ENCODE measurements around the gene TSPAN31. TPM values are rescaled to one million over a fixed set of nuclear protein-coding genes. Genes with fewer than 3 reads are reported as not detected.

Gene TSPAN31
- polyA plus RNA-seq, 2 of the 4 experiments (the other 2 are of a cell fraction) = 20.6 to 51.9 TPM

DNA sequence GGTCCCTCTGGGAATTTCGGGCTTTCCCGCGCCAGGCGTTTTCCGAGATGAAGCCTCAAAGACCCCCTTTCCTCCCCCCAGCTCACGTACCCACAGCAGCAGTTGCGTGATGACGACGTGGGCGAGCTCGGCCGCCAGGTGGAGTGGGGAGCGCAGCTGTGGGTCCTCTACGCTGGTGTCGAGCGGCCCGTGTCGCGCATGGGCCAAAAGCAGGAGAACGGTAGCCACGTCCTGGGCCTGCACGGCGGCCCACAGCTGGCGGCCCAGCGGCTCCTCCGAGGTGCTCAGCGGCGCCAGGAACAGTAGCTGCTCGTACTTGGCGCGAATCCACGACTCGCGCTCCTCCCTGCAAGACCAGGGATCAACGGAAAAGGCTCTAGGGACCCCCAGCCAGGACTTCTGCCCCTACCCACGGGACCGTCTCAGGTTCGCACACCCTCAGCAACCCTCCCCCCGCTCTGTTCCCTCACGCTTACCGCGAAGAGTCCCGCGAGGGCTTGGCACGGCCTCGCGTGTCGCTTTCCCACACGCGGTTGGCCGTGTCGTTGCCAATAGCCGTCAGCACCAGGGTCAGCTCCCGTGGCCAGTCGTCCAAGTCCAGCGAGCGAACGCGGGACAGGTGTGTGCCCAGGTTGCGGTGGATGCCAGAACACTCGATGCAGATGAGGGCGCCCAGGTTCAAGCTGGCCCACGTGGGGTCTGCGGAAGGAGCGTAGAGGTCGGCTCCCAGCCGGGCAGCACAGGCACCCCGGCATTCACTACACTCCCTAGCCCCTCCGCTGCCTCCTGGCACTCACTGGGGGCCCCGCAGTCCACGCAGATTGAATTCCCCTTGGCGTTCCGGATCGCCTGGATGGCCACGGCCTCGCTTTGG lies 17.7 kb upstream of the TSPAN31 start:
- ATAC-seq = peak; percentile 20 to 35
- CTCF ChIA-PET = interaction anchor here (0.6 to 13.8 kb wide), 16 partner anchors 10 to 545 kb away, joined by 3 to 242 read pairs (median 7); partner anchors contain the start of genes AGAP2, DTX3, OS9 and TSPAN31
- POLR2A ChIA-PET = interaction anchor here (1.4 to 1.9 kb wide), 4 partner anchors 8 to 34 kb away, joined by 3 to 14 read pairs (median 4); partner anchors contain the start of gene CDK4
- DNase-seq (ENCODE audit: low read depth in 1 of 2, low spot score in 1 of 2) = no peak
- 84% methylated on average over 64 of the region's 76 CpGs for WGBS (ENCODE audit: missing lambda C conversion rate)
- FAIRE-seq = no peak
- Histone ChIP-seq H3K9me3 (no peaks in the 10 kb centered on the region), H3K4me1 (peaks cover 18% of the 10 kb centered on the region), H3K4me3 (peak overlapping the region; percentile 96), H3K27ac (peak overlapping the region; percentile 97 to 98), H3K4me2 (peak overlapping the region; percentile 99)
- TF ChIP-seq RCOR1 (IDR thresholded peaks at IDR 0.05; ENCODE audit: low read depth, low read length) (no peak), KDM1A (IDR thresholded peaks at IDR 0.05; ENCODE audit: low read depth) (no peak), TFCP2L1 (CRISPR knock-in tag; IDR thresholded peaks at IDR 0.05) (peak; percentile 55; the same call in 1 of the 2 replicates), NPAS2 (CRISPR knock-in tag; IDR thresholded peaks at IDR 0.05; ENCODE audit: borderline replicate concordance) (no peak), HOXB13 (CRISPR knock-in tag; IDR thresholded peaks at IDR 0.05; ENCODE audit: low read depth) (peak; percentile 5; the same call in 1 of the 2 replicates), RARB (CRISPR knock-in tag; IDR thresholded peaks at IDR 0.05) (no peak), SMC3 (IDR thresholded peaks at IDR 0.05) (no peak), HOXA7 (CRISPR knock-in tag; IDR thresholded peaks at IDR 0.05) (no peak), EHF (CRISPR knock-in tag; IDR thresholded peaks at IDR 0.05) (no peak), JUN (IDR thresholded peaks at IDR 0.05) (0 out of 5 replicates have a peak, but pooled peaks of 1 of the 2 experiments have one; percentile 5), ZNF302 (CRISPR knock-in tag; IDR thresholded peaks at IDR 0.05) (no peak), POLR2A (IDR thresholded peaks at IDR 0.05; ENCODE audit: low read length) (no peak), FOXS1 (CRISPR knock-in tag; IDR thresholded peaks at IDR 0.05) (no peak), NR3C1 (IDR thresholded peaks at IDR 0.05) (no peak), TP53 (CRISPR knock-in tag; IDR thresholded peaks at IDR 0.05) (no peak), ZFP36 (IDR thresholded peaks at IDR 0.05; ENCODE audit: borderline replicate concordance, partially characterized antibody) (no peak), HDAC2 (IDR thresholded peaks at IDR 0.05) (no peak)
- TF ChIP-seq, protein P1, sequence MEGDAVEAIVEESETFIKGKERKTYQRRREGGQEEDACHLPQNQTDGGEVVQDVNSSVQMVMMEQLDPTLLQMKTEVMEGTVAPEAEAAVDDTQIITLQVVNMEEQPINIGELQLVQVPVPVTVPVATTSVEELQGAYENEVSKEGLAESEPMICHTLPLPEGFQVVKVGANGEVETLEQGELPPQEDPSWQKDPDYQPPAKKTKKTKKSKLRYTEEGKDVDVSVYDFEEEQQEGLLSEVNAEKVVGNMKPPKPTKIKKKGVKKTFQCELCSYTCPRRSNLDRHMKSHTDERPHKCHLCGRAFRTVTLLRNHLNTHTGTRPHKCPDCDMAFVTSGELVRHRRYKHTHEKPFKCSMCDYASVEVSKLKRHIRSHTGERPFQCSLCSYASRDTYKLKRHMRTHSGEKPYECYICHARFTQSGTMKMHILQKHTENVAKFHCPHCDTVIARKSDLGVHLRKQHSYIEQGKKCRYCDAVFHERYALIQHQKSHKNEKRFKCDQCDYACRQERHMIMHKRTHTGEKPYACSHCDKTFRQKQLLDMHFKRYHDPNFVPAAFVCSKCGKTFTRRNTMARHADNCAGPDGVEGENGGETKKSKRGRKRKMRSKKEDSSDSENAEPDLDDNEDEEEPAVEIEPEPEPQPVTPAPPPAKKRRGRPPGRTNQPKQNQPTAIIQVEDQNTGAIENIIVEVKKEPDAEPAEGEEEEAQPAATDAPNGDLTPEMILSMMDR (IDR thresholded peaks at IDR 0.05) = no peak; the same call in 2 of the 3 replicates
- TF ChIP-seq, protein P2, sequence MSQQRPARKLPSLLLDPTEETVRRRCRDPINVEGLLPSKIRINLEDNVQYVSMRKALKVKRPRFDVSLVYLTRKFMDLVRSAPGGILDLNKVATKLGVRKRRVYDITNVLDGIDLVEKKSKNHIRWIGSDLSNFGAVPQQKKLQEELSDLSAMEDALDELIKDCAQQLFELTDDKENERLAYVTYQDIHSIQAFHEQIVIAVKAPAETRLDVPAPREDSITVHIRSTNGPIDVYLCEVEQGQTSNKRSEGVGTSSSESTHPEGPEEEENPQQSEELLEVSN (IDR thresholded peaks at IDR 0.05; ENCODE audit: borderline replicate concordance, low read depth) = peak; percentile 87
- TF ChIP-seq, protein P3, sequence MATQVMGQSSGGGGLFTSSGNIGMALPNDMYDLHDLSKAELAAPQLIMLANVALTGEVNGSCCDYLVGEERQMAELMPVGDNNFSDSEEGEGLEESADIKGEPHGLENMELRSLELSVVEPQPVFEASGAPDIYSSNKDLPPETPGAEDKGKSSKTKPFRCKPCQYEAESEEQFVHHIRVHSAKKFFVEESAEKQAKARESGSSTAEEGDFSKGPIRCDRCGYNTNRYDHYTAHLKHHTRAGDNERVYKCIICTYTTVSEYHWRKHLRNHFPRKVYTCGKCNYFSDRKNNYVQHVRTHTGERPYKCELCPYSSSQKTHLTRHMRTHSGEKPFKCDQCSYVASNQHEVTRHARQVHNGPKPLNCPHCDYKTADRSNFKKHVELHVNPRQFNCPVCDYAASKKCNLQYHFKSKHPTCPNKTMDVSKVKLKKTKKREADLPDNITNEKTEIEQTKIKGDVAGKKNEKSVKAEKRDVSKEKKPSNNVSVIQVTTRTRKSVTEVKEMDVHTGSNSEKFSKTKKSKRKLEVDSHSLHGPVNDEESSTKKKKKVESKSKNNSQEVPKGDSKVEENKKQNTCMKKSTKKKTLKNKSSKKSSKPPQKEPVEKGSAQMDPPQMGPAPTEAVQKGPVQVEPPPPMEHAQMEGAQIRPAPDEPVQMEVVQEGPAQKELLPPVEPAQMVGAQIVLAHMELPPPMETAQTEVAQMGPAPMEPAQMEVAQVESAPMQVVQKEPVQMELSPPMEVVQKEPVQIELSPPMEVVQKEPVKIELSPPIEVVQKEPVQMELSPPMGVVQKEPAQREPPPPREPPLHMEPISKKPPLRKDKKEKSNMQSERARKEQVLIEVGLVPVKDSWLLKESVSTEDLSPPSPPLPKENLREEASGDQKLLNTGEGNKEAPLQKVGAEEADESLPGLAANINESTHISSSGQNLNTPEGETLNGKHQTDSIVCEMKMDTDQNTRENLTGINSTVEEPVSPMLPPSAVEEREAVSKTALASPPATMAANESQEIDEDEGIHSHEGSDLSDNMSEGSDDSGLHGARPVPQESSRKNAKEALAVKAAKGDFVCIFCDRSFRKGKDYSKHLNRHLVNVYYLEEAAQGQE (IDR thresholded peaks at IDR 0.05) = peak; percentile 73
- TF ChIP-seq, protein P4, sequence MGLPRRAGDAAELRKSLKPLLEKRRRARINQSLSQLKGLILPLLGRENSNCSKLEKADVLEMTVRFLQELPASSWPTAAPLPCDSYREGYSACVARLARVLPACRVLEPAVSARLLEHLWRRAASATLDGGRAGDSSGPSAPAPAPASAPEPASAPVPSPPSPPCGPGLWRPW (IDR thresholded peaks at IDR 0.05) = no peak

Measured in A549 (cell line).